Measurements from ENCODE around the gene GALNT2.

GALNT2 gene

GRCh38 chr1:230079199-230080024, 12.4 kb downstream of the GALNT2 start:
- no peaks in the 10 kb centered on the region for H3K36me3 ChIP-seq (ENCODE audit: control insufficient read depth, insufficient read depth, low read length)
- no peaks in the 10 kb centered on the region for H3K27me3 ChIP-seq (ENCODE audit: control insufficient read depth, insufficient read depth, low read length)
- peaks cover 3% of the 10 kb centered on the region for H3K4me1 ChIP-seq (ENCODE audit: control insufficient read depth, insufficient read depth, low read length)
- no peak overlapping the region for H3K4me3 ChIP-seq (ENCODE audit: low read length)
- H3K9ac ChIP-seq (ENCODE audit: low read length), result no peak overlapping the region
- no peak overlapping the region for H3K27ac ChIP-seq (ENCODE audit: low read depth, low read length)

- Histone ChIP-seq H3K27ac (ENCODE audit: low read depth, low read length) (no peak overlapping the region), H3K4me3 (ENCODE audit: low read length) (no peak overlapping the region), H3K36me3 (ENCODE audit: control insufficient read depth, insufficient read depth, low read length) (no peaks in the 10 kb centered on the region), H3K27me3 (ENCODE audit: control insufficient read depth, insufficient read depth, low read length) (no peaks in the 10 kb centered on the region), H3K4me1 (ENCODE audit: control insufficient read depth, insufficient read depth, low read length) (peaks cover 7% of the 10 kb centered on the region), H3K9ac (ENCODE audit: low read length) (no peak overlapping the region)
Observed at GRCh38 chr1:230080822-230081221, 13.8 kb downstream of the GALNT2 start.

GRCh38 chr1:230081751-230082150, 14.7 kb downstream of the GALNT2 start:
- Histone ChIP-seq H3K9ac (ENCODE audit: low read length) (no peak overlapping the region), H3K36me3 (ENCODE audit: control insufficient read depth, insufficient read depth, low read length) (no peaks in the 10 kb centered on the region), H3K27ac (ENCODE audit: low read depth, low read length) (no peak overlapping the region), H3K4me1 (ENCODE audit: control insufficient read depth, insufficient read depth, low read length) (peaks cover 7% of the 10 kb centered on the region), H3K27me3 (ENCODE audit: control insufficient read depth, insufficient read depth, low read length) (no peaks in the 10 kb centered on the region), H3K4me3 (ENCODE audit: low read length) (no peak overlapping the region)

- Histone ChIP-seq H3K36me3 (ENCODE audit: control insufficient read depth, insufficient read depth, low read length) (no peaks in the 10 kb centered on the region), H3K27me3 (ENCODE audit: control insufficient read depth, insufficient read depth, low read length) (no peaks in the 10 kb centered on the region), H3K4me1 (ENCODE audit: control insufficient read depth, insufficient read depth, low read length) (peaks cover 7% of the 10 kb centered on the region)
Observed at GRCh38 chr1:230082211-230082610, 15.2 kb downstream of the GALNT2 start.

GRCh38 chr1:230083053-230083452, 16.0 kb downstream of the GALNT2 start:
- H3K27me3 ChIP-seq (ENCODE audit: control insufficient read depth, insufficient read depth, low read length), result no peaks in the 10 kb centered on the region
- H3K27ac ChIP-seq (ENCODE audit: low read depth, low read length), result no peak overlapping the region
- no peaks in the 10 kb centered on the region for H3K36me3 ChIP-seq (ENCODE audit: control insufficient read depth, insufficient read depth, low read length)
- H3K4me1 ChIP-seq (ENCODE audit: control insufficient read depth, insufficient read depth, low read length), result peaks cover 7% of the 10 kb centered on the region
- H3K9ac ChIP-seq (ENCODE audit: low read length), result no peak overlapping the region
- H3K4me3 ChIP-seq (ENCODE audit: low read length), result no peak overlapping the region

More at GRCh38 chr1:230082211-230082610, 15.2 kb downstream of the GALNT2 start:
- no peak overlapping the region for H3K9ac ChIP-seq (ENCODE audit: low read length)
- no peak overlapping the region for H3K4me3 ChIP-seq (ENCODE audit: low read length)
- no peak overlapping the region for H3K27ac ChIP-seq (ENCODE audit: low read depth, low read length)

- Histone ChIP-seq H3K4me1 (ENCODE audit: control insufficient read depth, insufficient read depth, low read length) (peaks cover 7% of the 10 kb centered on the region), H3K27me3 (ENCODE audit: control insufficient read depth, insufficient read depth, low read length) (no peaks in the 10 kb centered on the region), H3K4me3 (ENCODE audit: low read length) (no peak overlapping the region), H3K9ac (ENCODE audit: low read length) (no peak overlapping the region), H3K27ac (ENCODE audit: low read depth, low read length) (no peak overlapping the region), H3K36me3 (ENCODE audit: control insufficient read depth, insufficient read depth, low read length) (no peaks in the 10 kb centered on the region)
Observed at GRCh38 chr1:230083746-230084407, 16.8 kb downstream of the GALNT2 start.

GRCh38 chr1:230084408-230085177, 17.6 kb downstream of the GALNT2 start:
- H3K4me1 ChIP-seq (ENCODE audit: control insufficient read depth, insufficient read depth, low read length), result peaks cover 7% of the 10 kb centered on the region

GRCh38 chr1:230085178-230085515, 18.1 kb downstream of the GALNT2 start:
- H3K4me3 ChIP-seq (ENCODE audit: low read length), result no peak overlapping the region
- H3K4me1 ChIP-seq (ENCODE audit: control insufficient read depth, insufficient read depth, low read length), result peaks cover 7% of the 10 kb centered on the region
- no peak overlapping the region for H3K9ac ChIP-seq (ENCODE audit: low read length)
- no peak overlapping the region for H3K27ac ChIP-seq (ENCODE audit: low read depth, low read length)
- H3K27me3 ChIP-seq (ENCODE audit: control insufficient read depth, insufficient read depth, low read length), result no peaks in the 10 kb centered on the region
- no peaks in the 10 kb centered on the region for H3K36me3 ChIP-seq (ENCODE audit: control insufficient read depth, insufficient read depth, low read length)

More at GRCh38 chr1:230084408-230085177, 17.6 kb downstream of the GALNT2 start:
- Histone ChIP-seq H3K27me3 (ENCODE audit: control insufficient read depth, insufficient read depth, low read length) (no peaks in the 10 kb centered on the region), H3K36me3 (ENCODE audit: control insufficient read depth, insufficient read depth, low read length) (no peaks in the 10 kb centered on the region), H3K27ac (ENCODE audit: low read depth, low read length) (no peak overlapping the region), H3K4me3 (ENCODE audit: low read length) (no peak overlapping the region), H3K9ac (ENCODE audit: low read length) (no peak overlapping the region)

- Histone ChIP-seq H3K27ac (ENCODE audit: low read depth, low read length) (no peak overlapping the region), H3K4me1 (ENCODE audit: control insufficient read depth, insufficient read depth, low read length) (peaks cover 7% of the 10 kb centered on the region), H3K9ac (ENCODE audit: low read length) (no peak overlapping the region), H3K4me3 (ENCODE audit: low read length) (no peak overlapping the region), H3K36me3 (ENCODE audit: control insufficient read depth, insufficient read depth, low read length) (no peaks in the 10 kb centered on the region), H3K27me3 (ENCODE audit: control insufficient read depth, insufficient read depth, low read length) (no peaks in the 10 kb centered on the region)
Observed at GRCh38 chr1:230086151-230086550, 19.1 kb downstream of the GALNT2 start.

GRCh38 chr1:230087028-230087716, 20.1 kb downstream of the GALNT2 start:
- Histone ChIP-seq H3K27me3 (ENCODE audit: control insufficient read depth, insufficient read depth, low read length) (no peaks in the 10 kb centered on the region), H3K36me3 (ENCODE audit: control insufficient read depth, insufficient read depth, low read length) (no peaks in the 10 kb centered on the region), H3K9ac (ENCODE audit: low read length) (no peak overlapping the region), H3K4me3 (ENCODE audit: low read length) (no peak overlapping the region), H3K4me1 (ENCODE audit: control insufficient read depth, insufficient read depth, low read length) (peaks cover 7% of the 10 kb centered on the region), H3K27ac (ENCODE audit: low read depth, low read length) (no peak overlapping the region)

GRCh38 chr1:230087717-230088105, 20.7 kb downstream of the GALNT2 start:
- H3K4me1 ChIP-seq (ENCODE audit: control insufficient read depth, insufficient read depth, low read length), result peaks cover 7% of the 10 kb centered on the region
- H3K36me3 ChIP-seq (ENCODE audit: control insufficient read depth, insufficient read depth, low read length), result no peaks in the 10 kb centered on the region
- no peak overlapping the region for H3K4me3 ChIP-seq (ENCODE audit: low read length)
- H3K27me3 ChIP-seq (ENCODE audit: control insufficient read depth, insufficient read depth, low read length), result no peaks in the 10 kb centered on the region
- no peak overlapping the region for H3K27ac ChIP-seq (ENCODE audit: low read depth, low read length)
- H3K9ac ChIP-seq (ENCODE audit: low read length), result no peak overlapping the region

- Histone ChIP-seq H3K9ac (ENCODE audit: low read length) (no peak overlapping the region), H3K4me3 (ENCODE audit: low read length) (no peak overlapping the region), H3K4me1 (ENCODE audit: control insufficient read depth, insufficient read depth, low read length) (no peaks in the 10 kb centered on the region), H3K36me3 (ENCODE audit: control insufficient read depth, insufficient read depth, low read length) (no peaks in the 10 kb centered on the region), H3K27me3 (ENCODE audit: control insufficient read depth, insufficient read depth, low read length) (no peaks in the 10 kb centered on the region), H3K27ac (ENCODE audit: low read depth, low read length) (no peak overlapping the region)
Observed at GRCh38 chr1:230090194-230090711, 23.2 kb downstream of the GALNT2 start.

Measured in rectal smooth muscle tissue (tissue), 1 donor.